Keratinocyte (primary cell): ENCODE measurements around the gene MEG3. TPM values are rescaled to one million over a fixed set of nuclear protein-coding genes. Genes with fewer than 3 reads are reported as not detected.

Experiments
- DNase-seq: peaks from one replicate; pipeline ENCODE4 v3.0.0-alpha.2; 2011; ENCODE audit warnings: low read depth, missing footprints, low spot score
- FAIRE-seq: peaks from 2 replicates; lab custom pipeline; 2011; peaks lifted over from hg19 to GRCh38; lab: Jason Lieb, UNC
- H2AFZ ChIP-seq: 2 replicates; pipeline ENCODE4 v1.6.0; 2012; ENCODE audit warnings: low read length, control low read depth, inconsistent platforms; ENCODE audit not compliant: control insufficient read depth
- H3K27ac ChIP-seq: 2 replicates; pipeline ENCODE4 v1.5.1; 2011; ENCODE audit warnings: low read length; ENCODE audit not compliant: control insufficient read depth, insufficient read depth
- H3K27me3 ChIP-seq: 3 replicates; pipeline ENCODE4 v1.6.0; 2011; ENCODE audit warnings: low read length; ENCODE audit not compliant: control insufficient read depth, insufficient read depth; ENCODE audit errors: extremely low read depth
- H3K36me3 ChIP-seq, 2 experiments: 2 replicates in 1 of 2; 3 replicates in 1 of 2; pipeline ENCODE4 v1.5.1; 2011; ENCODE audit warnings: low read length in 2 of 2, mild to moderate bottlenecking in 1 of 2; ENCODE audit not compliant: control insufficient read depth in 2 of 2, insufficient read depth in 2 of 2; ENCODE audit errors: extremely low read depth in 1 of 2
- H3K4me1 ChIP-seq: 3 replicates; pipeline ENCODE4 v1.5.1; 2011; ENCODE audit warnings: low read length; ENCODE audit not compliant: control insufficient read depth, insufficient read depth; ENCODE audit errors: extremely low read depth
- H3K4me2 ChIP-seq: 3 replicates; pipeline ENCODE4 v1.6.0; 2011; ENCODE audit warnings: low read depth, low read length; ENCODE audit not compliant: control insufficient read depth, insufficient read depth; ENCODE audit errors: extremely low read depth
- H3K4me3 ChIP-seq, 3 experiments: fragments of 200-600 bp in 1 of 3; sonication (generic) in 1 of 3; 2 replicates in 2 of 3; 3 replicates in 1 of 3; pipeline ENCODE4 v1.5.1; 2011 to 2016; ENCODE audit warnings: low read length in 3 of 3, mild to moderate bottlenecking in 3 of 3, control low read depth in 2 of 3, inconsistent platforms in 1 of 3, low read depth in 1 of 3, mixed read lengths in 1 of 3, mixed run types in 1 of 3, moderate library complexity in 1 of 3; ENCODE audit not compliant: control insufficient read depth in 2 of 3, insufficient read depth in 2 of 3; ENCODE audit errors: extremely low read depth in 1 of 3
- H3K79me2 ChIP-seq: 2 replicates; pipeline ENCODE4 v1.6.0; 2012; ENCODE audit warnings: low read length; ENCODE audit not compliant: control insufficient read depth, insufficient read depth
- H3K9ac ChIP-seq: 3 replicates; pipeline ENCODE4 v1.6.0; 2011; ENCODE audit warnings: low read length; ENCODE audit not compliant: control insufficient read depth, insufficient read depth; ENCODE audit errors: extremely low read depth
- H3K9me1 ChIP-seq: 3 replicates; pipeline ENCODE4 v1.6.0; 2011; ENCODE audit warnings: low read length; ENCODE audit not compliant: control insufficient read depth, insufficient read depth; ENCODE audit errors: extremely low read depth
- H3K9me3 ChIP-seq: 2 replicates; pipeline ENCODE4 v1.5.1; 2012; ENCODE audit warnings: low read depth, low read length; ENCODE audit not compliant: control insufficient read depth
- H4K20me1 ChIP-seq: 3 replicates; pipeline ENCODE4 v1.6.0; 2011; ENCODE audit warnings: low read length; ENCODE audit not compliant: control insufficient read depth, insufficient read depth; ENCODE audit errors: extremely low read depth
- EZH2 ChIP-seq: IDR thresholded peaks from one replicate; pipeline ENCODE4 v1.6.1; 2012; ENCODE audit warnings: inconsistent platforms, mild to moderate bottlenecking, low read length, moderate library complexity
- dilution Hi-C: fragments of 300-500 bp; cut with MboI; formaldehyde crosslinking; loops from one replicate; pipeline ENCODE4 v1.7.0; 2020; ENCODE audit warnings: low sequenced_read_pairs; ENCODE audit not compliant: extremely low pct_ligation_motif_present
- polyA plus RNA-seq, 5 experiments: library from polyadenylated mRNA; depleted of rRNA in 3 of 5; stranded (reverse) in 3 of 5; stranded (forward) in 1 of 5; unstranded in 1 of 5; fragments of >200 nt; gene quantifications; 1 replicate in 1 of 5; 2 replicates in 3 of 5; 3 replicates in 1 of 5; pipeline versions ENCODE4 v1.2.1 to v1.2.3, GENCODE V29; 2011 to 2012; ENCODE audit warnings: missing spikeins in 2 of 5, low read depth in 1 of 5, low replicate concordance in 1 of 5
- TF ChIP-seq, protein P1 (sequence below), 3 experiments: IDR thresholded peaks in 1 of 3; conservative IDR thresholded peaks in 1 of 3; optimal IDR thresholded peaks in 1 of 3; 2 replicates in 2 of 3; 3 replicates in 1 of 3; pipeline versions ENCODE3 to v1.5.1; 2011; ENCODE audit warnings: low read length in 3 of 3, mild to moderate bottlenecking in 3 of 3, moderate library complexity in 2 of 3, control low read depth in 1 of 3, inconsistent platforms in 1 of 3; ENCODE audit not compliant: insufficient read depth in 2 of 3; ENCODE audit errors: extremely low read depth in 1 of 3

The MEG3 gene
- polyA plus RNA-seq, 1 donor (not counting 4 experiments of a cell fraction or from before 2014, with no cell fraction given), result 5.6 TPM

DNA sequence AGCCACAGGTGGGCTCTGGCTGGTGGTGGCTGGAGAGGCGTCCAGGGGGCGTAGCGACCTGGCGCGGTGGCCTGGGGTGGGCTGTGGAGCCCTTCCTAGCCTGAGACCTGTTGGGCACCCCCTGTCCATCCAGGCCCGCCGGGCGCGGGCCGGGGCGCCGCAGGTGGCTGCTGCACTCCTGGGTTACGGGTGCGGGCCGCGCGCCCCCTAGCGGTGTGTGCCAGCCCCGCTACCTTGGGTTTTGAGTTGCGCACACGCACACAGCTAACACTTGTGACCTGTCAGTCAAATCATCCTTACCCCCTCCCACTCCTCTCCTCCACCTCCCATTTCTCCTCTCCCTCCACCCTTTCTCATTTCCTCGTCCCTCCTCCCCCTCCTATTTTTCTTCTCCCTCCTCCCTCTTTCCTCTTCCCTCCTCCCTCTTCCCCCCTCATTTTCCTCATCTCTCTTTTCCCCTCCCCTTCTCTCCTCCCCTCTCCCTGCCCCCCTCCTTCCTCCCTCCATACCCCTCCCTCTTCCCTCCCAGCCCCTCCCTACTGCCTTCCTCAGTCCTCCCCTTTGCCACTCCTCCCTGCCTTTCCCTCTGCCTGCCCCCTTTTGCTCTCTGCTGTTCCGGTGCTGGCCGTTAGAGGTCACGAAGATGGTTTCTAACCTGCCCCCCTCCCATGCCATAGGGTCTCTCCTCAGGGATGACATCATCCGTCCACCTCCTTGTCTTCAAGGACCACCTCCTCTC, 2.3 kb downstream of the MEG3 start:
- no peak for FAIRE-seq
- no peak overlapping the region for H3K4me2 ChIP-seq

GRCh38 chr14:100830681-100831080, 4.8 kb downstream of the MEG3 start:
- Histone ChIP-seq H2AFZ (no peak overlapping the region), H3K36me3 (no peaks in the 10 kb centered on the region), H3K4me2 (no peak overlapping the region), H3K27ac (no peak overlapping the region), H3K9me1 (no peaks in the 10 kb centered on the region), H3K79me2 (no peaks in the 10 kb centered on the region), H3K27me3 (peaks cover 20% of the 10 kb centered on the region), H3K9ac (no peak overlapping the region), H3K9me3 (no peaks in the 10 kb centered on the region), H3K4me1 (no peaks in the 10 kb centered on the region), H4K20me1 (no peaks in the 10 kb centered on the region), H3K4me3 (no peak overlapping the region)
- TF ChIP-seq, protein P1, sequence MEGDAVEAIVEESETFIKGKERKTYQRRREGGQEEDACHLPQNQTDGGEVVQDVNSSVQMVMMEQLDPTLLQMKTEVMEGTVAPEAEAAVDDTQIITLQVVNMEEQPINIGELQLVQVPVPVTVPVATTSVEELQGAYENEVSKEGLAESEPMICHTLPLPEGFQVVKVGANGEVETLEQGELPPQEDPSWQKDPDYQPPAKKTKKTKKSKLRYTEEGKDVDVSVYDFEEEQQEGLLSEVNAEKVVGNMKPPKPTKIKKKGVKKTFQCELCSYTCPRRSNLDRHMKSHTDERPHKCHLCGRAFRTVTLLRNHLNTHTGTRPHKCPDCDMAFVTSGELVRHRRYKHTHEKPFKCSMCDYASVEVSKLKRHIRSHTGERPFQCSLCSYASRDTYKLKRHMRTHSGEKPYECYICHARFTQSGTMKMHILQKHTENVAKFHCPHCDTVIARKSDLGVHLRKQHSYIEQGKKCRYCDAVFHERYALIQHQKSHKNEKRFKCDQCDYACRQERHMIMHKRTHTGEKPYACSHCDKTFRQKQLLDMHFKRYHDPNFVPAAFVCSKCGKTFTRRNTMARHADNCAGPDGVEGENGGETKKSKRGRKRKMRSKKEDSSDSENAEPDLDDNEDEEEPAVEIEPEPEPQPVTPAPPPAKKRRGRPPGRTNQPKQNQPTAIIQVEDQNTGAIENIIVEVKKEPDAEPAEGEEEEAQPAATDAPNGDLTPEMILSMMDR (optimal IDR thresholded peaks at IDR 0.05 in 1 of 3, IDR thresholded peaks at IDR 0.05 in 1 of 3, conservative IDR thresholded peaks at IDR 0.05 in 1 of 3; ENCODE audit: extremely low read depth in 1 of 3, insufficient read depth in 2 of 3, low read length in 3 of 3), result no peak
- no peak for TF ChIP-seq EZH2
- no peak for FAIRE-seq
- no peak for DNase-seq
- dilution Hi-C loops, result no loop called here

More for the DNA sequence above, 2.3 kb downstream of the MEG3 start:
- H3K27me3 ChIP-seq, result peaks cover 32% of the 10 kb centered on the region
- no peak overlapping the region for H3K4me3 ChIP-seq
- no peaks in the 10 kb centered on the region for H3K4me1 ChIP-seq
- H3K79me2 ChIP-seq, result no peaks in the 10 kb centered on the region
- no peak for DNase-seq
- dilution Hi-C loops, result no loop called here
- H4K20me1 ChIP-seq, result no peaks in the 10 kb centered on the region
- H3K27ac ChIP-seq, result no peak overlapping the region
- no peaks in the 10 kb centered on the region for H3K9me1 ChIP-seq
- H3K9ac ChIP-seq, result no peak overlapping the region
- no peak overlapping the region for H2AFZ ChIP-seq
- H3K36me3 ChIP-seq, result no peaks in the 10 kb centered on the region
- no peaks in the 10 kb centered on the region for H3K9me3 ChIP-seq
- TF ChIP-seq, protein P1 (optimal IDR thresholded peaks at IDR 0.05 in 1 of 3, IDR thresholded peaks at IDR 0.05 in 1 of 3, conservative IDR thresholded peaks at IDR 0.05 in 1 of 3; ENCODE audit: extremely low read depth in 1 of 3, insufficient read depth in 2 of 3, low read length in 3 of 3), result peak; percentile 26 to 80 (median 72)
- no peak for TF ChIP-seq EZH2
